Activated CD8-positive, alpha-beta T cell treated with anti-CD3 and anti-CD28 coated beads for 36 hours (primary cell): ENCODE data around the gene INPP5K. TPM values are rescaled to one million over a fixed set of nuclear protein-coding genes. Genes with fewer than 3 reads are reported as not detected.

Experiments used
- ATAC-seq: fragments of 200-7000 bp; cut with Tn5 transposase; one replicate; pipeline ENCODE4 v1.10.0; 2021; ENCODE audit warnings: mild to moderate bottlenecking, moderate library complexity
- CTCF ChIA-PET: fragments of 350-600 bp; sonication (Branson Sonifier 250); formaldehyde crosslinking; loops from one replicate; lab custom pipeline; 2021; ENCODE audit warnings: antibody characterized with exemption; lab: Charles Lee
- POLR2A ChIA-PET: fragments of 350-600 bp; sonication (Branson Sonifier 250); formaldehyde crosslinking; loops from one replicate; lab custom pipeline; 2021; ENCODE audit warnings: antibody characterized with exemption; lab: Charles Lee
- DNase-seq: peaks from one replicate; pipeline ENCODE4 v3.0.0-alpha.2; 2020
- H3K27ac Mint-ChIP-seq: one replicate; pipeline ENCODE4 v1.8.0; 2021; ENCODE audit warnings: mild to moderate bottlenecking, mixed read lengths
- H3K27me3 Mint-ChIP-seq: one replicate; pipeline ENCODE4 v1.8.0; 2021; ENCODE audit warnings: mixed read lengths
- H3K36me3 Mint-ChIP-seq: one replicate; pipeline ENCODE4 v1.8.0; 2021; ENCODE audit warnings: low read depth, mixed read lengths
- H3K4me1 Mint-ChIP-seq: one replicate; pipeline ENCODE4 v1.8.0; 2021; ENCODE audit warnings: low read depth, mixed read lengths
- H3K4me3 Mint-ChIP-seq: one replicate; pipeline ENCODE4 v1.8.0; 2021; ENCODE audit warnings: mild to moderate bottlenecking, moderate library complexity, mixed read lengths
- H3K9me3 Mint-ChIP-seq: one replicate; pipeline ENCODE4 v1.8.0; 2021; ENCODE audit warnings: mixed read lengths
- intact Hi-C: fragments of 100-400 bp; cut with micrococcal nuclease; formaldehyde crosslinking; loops from one replicate; pipeline ENCODE4 v1.10.0; 2022
- total RNA-seq, 2 experiments: library from RNA; stranded (reverse); gene quantifications; one replicate each; pipeline ENCODE4 v1.2.3, GENCODE V29; 2021
- TF ChIP-seq, protein P1 (sequence below): fragments of 200-600 bp; IDR thresholded peaks from one replicate; pipeline ENCODE4 v1.8.0; 2022; ENCODE audit warnings: antibody characterized with exemption, mild to moderate bottlenecking

The INPP5K gene
- total RNA-seq, 2 experiments from 2014 or later: 16.5 to 16.7 TPM

DNA sequence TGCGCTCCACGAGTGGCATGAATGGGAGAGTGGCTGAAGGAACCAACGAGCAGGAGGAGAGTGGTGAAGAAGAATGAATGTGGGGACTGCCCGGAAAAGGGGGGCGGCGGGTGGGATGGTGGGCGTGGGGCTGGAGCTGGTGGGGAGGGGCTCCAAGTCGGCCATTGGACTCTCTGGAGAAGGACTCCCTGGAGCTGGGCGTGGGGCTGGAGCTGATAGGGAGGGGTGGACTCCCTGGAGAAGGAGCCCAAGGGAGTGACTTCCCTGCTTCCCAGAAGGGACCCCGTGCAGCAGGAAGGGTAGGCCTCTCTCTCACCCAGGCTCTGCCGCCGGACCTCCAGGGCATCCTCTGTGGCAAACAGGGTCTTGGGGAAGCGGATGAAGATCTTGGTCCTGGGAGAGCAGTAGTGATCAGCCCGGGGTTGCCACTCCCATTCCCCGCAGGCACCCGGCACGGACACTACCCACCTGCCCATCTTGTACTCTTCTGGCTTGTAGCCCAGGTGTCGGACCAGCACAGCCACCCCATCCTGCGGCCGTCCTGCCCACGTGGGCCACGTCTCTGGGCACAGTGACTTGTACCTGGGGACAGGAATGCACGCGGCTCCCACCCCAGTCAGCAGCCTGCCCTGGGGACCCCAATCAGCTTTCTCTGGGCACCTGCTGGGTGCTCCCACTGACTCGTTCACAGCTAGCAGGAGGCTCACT lies 45.5 kb downstream of the INPP5K start:
- ChIA-PET CTCF (no interaction called here), POLR2A (interaction anchor here (1.2 kb wide), 1 partner anchor 71 kb away, joined by 3 read pairs; no protein-coding TSS in a partner anchor)
- peaks cover 3% of the 10 kb centered on the region for H3K27me3 Mint-ChIP-seq
- H3K4me3 Mint-ChIP-seq: no peak overlapping the region
- peaks cover 15% of the 10 kb centered on the region for H3K4me1 Mint-ChIP-seq
- no peak for DNase-seq
- intact Hi-C loops: no loop called here
- no peak overlapping the region for H3K27ac Mint-ChIP-seq
- H3K9me3 Mint-ChIP-seq: peaks cover 2% of the 10 kb centered on the region
- TF ChIP-seq, protein P1, sequence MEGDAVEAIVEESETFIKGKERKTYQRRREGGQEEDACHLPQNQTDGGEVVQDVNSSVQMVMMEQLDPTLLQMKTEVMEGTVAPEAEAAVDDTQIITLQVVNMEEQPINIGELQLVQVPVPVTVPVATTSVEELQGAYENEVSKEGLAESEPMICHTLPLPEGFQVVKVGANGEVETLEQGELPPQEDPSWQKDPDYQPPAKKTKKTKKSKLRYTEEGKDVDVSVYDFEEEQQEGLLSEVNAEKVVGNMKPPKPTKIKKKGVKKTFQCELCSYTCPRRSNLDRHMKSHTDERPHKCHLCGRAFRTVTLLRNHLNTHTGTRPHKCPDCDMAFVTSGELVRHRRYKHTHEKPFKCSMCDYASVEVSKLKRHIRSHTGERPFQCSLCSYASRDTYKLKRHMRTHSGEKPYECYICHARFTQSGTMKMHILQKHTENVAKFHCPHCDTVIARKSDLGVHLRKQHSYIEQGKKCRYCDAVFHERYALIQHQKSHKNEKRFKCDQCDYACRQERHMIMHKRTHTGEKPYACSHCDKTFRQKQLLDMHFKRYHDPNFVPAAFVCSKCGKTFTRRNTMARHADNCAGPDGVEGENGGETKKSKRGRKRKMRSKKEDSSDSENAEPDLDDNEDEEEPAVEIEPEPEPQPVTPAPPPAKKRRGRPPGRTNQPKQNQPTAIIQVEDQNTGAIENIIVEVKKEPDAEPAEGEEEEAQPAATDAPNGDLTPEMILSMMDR: no peak
- no peak for ATAC-seq
- H3K36me3 Mint-ChIP-seq: peaks cover 12% of the 10 kb centered on the region

DNA sequence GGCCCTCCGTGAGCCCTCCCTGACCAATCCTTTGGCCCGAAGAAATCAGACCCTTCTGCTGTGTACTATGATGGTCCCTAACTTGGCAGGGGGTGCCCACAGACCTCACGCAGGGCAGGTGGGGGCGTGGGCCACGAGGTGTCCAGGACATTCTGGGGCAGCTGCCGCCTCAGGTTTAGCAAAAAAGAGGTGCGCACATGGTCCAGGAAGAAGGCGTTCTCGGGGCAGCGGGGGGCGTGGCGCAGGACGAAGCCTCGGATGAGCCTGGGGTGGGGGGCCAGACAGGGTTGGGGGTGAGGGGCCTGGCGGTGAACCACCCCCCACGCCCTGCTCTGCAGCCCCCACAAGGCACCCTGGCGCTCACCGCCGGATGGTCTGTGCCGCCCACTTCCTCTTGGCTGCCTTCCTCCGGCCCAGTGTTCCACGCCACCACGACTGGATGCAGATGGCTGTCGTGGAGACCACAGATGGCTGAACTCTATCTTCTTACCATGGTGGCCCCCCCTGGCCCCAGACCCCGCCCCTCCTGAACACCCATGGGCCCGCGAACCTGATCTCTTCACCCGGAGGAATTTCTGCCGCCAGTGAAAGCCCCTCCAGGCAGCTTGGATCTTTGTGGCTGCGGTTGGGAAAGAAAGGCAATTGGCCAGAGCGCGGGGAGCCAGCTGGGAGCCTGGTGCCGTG lies 46.2 kb downstream of the INPP5K start:
- Mint-ChIP-seq H3K9me3 (peaks cover 2% of the 10 kb centered on the region), H3K27me3 (peaks cover 3% of the 10 kb centered on the region), H3K36me3 (peaks cover 12% of the 10 kb centered on the region), H3K27ac (no peak overlapping the region), H3K4me1 (peaks cover 15% of the 10 kb centered on the region), H3K4me3 (no peak overlapping the region)
- TF ChIP-seq, protein P1: no peak
- DNase-seq (no peak), ATAC-seq (no peak)
- CTCF ChIA-PET: no interaction called here
- POLR2A ChIA-PET: interaction anchor here (1.2 kb wide), 1 partner anchor 71 kb away, joined by 3 read pairs; no protein-coding TSS in a partner anchor
- intact Hi-C loops: no loop called here

DNA sequence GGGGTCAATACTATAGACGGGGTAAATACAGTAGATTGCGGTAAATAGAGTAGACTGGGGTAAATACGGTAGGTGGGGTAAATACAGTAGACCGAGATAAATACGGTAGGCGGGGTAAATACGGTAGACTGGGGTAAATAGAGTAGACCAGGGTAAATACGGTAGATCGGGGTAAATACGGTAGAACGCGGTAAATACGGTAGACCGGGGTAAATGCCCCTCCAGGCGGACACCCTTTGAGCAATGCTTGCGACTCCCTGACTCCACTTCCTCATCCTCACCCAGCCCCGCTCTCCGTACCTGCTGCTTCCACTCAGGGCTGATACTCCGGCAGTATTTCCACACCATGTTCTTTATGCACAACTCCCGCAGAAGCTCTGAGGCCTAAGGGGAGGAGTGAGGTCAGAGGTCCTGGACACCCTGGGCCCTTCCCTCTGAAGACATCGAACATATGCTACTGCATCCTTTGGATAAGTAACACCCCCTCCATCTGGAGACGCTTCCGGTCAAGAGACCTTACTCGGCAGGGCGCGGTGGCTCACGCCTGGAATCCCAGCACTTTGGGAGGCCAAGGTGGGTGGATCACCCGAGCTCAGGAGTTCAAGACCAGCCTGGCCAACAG lies 47.1 kb downstream of the INPP5K start:
- POLR2A ChIA-PET: interaction anchor here (1.2 kb wide), 1 partner anchor 70 kb away, joined by 3 read pairs; no protein-coding TSS in a partner anchor
- Mint-ChIP-seq H3K9me3 (peaks cover 2% of the 10 kb centered on the region), H3K36me3 (peaks cover 12% of the 10 kb centered on the region), H3K4me1 (peaks cover 15% of the 10 kb centered on the region), H3K27me3 (peaks cover 5% of the 10 kb centered on the region), H3K27ac (no peak overlapping the region), H3K4me3 (no peak overlapping the region)
- intact Hi-C loops: no loop called here
- TF ChIP-seq, protein P1: no peak
- no peak for ATAC-seq
- DNase-seq: no peak
- CTCF ChIA-PET: no interaction called here

DNA sequence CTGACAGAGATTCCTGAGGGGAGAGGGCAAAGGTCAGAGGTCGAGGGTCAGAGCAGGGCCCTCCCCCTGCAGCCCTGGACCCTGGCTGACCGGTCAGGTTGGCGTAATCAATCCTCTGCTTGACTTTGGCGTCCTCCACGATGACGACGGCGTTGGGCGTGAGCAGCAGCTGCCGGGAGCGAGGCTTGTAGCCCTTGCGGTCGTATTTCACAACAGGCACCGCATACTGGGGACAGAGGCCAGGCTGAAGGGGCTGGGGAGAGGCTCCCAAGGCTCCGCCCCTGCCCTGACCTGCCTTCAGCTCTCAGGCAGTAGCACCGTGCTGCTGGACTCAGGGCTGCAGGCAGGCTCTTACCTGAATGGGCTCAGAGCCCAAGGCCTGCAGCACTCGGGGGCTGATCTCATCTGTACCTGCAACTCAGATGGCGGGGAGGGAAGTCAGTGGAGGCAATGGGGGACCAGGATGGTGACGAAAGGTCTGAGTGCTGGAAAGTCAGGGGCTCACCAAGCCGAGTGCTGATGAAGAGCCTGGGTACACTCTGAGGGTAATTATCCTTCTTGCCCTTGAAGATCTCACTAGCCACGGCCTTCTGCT lies 48.4 kb downstream of the INPP5K start:
- peaks cover 9% of the 10 kb centered on the region for H3K27me3 Mint-ChIP-seq
- intact Hi-C loops: no loop called here
- H3K36me3 Mint-ChIP-seq: peaks cover 14% of the 10 kb centered on the region
- H3K4me3 Mint-ChIP-seq: no peak overlapping the region
- peaks cover 2% of the 10 kb centered on the region for H3K9me3 Mint-ChIP-seq
- H3K27ac Mint-ChIP-seq: no peak overlapping the region
- no peak for DNase-seq
- POLR2A ChIA-PET: no interaction called here
- TF ChIP-seq, protein P1: no peak
- H3K4me1 Mint-ChIP-seq: peaks cover 12% of the 10 kb centered on the region
- ATAC-seq: no peak
- CTCF ChIA-PET: no interaction called here
